Neural progenitor cell (in vitro differentiated cells): ENCODE results near the gene PTRH1.

ENCODE experiments used
- EZH2 ChIP-seq: fragments of 200-600 bp; sonication (generic); IDR thresholded peaks from 2 replicates; pipeline ENCODE4 v1.6.1; 2017; ENCODE audit warnings: antibody characterized with exemption, mild to moderate bottlenecking, moderate library complexity
- TF ChIP-seq, protein P1 (sequence below): fragments of 200-600 bp; sonication (generic); IDR thresholded peaks from 2 replicates; pipeline ENCODE4 v1.5.1; 2017; ENCODE audit warnings: antibody characterized with exemption, mild to moderate bottlenecking

DNA sequence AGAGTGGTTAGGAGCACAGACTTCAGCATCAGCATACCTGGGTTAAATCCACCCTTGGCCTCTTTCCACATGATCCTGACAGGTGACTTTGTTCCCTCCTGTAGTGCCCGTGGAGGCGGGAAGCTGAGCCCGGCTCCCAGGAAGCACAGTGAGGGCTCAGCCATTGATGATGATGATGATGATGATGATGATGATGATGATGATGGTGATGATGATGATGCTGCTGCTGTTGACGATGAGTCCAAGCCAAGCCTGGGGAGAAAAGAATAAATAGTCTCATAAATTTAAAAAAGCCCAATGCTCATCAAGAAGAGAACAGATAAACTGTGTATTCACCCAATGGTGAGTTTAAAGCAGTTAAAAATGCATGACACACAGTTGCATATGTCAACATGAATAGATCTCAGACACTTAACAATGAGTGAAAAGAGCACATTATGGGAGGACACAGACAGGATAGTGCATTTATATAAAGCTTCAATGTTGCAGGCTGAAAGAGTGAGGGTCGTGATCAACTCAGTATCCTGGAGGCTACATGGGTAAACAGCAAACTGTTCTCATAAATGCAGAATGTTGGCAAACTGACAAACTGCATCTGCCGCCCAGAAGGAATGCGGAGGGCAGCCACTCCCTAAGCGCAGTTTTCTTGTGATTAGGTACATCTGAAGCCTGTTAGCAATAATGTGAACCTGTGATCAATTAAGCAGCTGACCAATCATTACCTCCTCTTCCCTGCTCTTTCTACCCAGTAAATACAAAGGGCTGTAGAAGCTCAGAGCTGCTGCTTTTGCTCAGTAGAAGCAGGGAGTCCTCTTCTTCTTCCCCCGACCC, 20.4 kb downstream of the PTRH1 start:
- TF ChIP-seq EZH2: no peak
- TF ChIP-seq, protein P1, sequence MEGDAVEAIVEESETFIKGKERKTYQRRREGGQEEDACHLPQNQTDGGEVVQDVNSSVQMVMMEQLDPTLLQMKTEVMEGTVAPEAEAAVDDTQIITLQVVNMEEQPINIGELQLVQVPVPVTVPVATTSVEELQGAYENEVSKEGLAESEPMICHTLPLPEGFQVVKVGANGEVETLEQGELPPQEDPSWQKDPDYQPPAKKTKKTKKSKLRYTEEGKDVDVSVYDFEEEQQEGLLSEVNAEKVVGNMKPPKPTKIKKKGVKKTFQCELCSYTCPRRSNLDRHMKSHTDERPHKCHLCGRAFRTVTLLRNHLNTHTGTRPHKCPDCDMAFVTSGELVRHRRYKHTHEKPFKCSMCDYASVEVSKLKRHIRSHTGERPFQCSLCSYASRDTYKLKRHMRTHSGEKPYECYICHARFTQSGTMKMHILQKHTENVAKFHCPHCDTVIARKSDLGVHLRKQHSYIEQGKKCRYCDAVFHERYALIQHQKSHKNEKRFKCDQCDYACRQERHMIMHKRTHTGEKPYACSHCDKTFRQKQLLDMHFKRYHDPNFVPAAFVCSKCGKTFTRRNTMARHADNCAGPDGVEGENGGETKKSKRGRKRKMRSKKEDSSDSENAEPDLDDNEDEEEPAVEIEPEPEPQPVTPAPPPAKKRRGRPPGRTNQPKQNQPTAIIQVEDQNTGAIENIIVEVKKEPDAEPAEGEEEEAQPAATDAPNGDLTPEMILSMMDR: no peak
